NCI-H1048 (cell line): Measurements from ENCODE around the gene CLNK.

ENCODE experiments used
- DNase-seq: peaks from one replicate; lab custom pipeline; 2025; lab: John Stamatoyannopoulos, UW

The CLNK gene

GRCh38 chr4:10456260-10456594 is 228.3 kb downstream of the CLNK start:
- no peak for DNase-seq

- DNase-seq: no peak
These were observed 229.4 kb downstream of the CLNK start for GRCh38 chr4:10455133-10455532.

GRCh38 chr4:10454726-10455125 is 229.8 kb downstream of the CLNK start:
- no peak for DNase-seq

GRCh38 chr4:10454121-10454520 is 230.4 kb downstream of the CLNK start:
- DNase-seq: no peak

GRCh38 chr4:10448991-10449390 is 235.6 kb downstream of the CLNK start:
- DNase-seq: no peak

- DNase-seq: no peak
These were observed 241.6 kb downstream of the CLNK start for GRCh38 chr4:10442976-10443375.

- DNase-seq: no peak
These were observed 243.1 kb downstream of the CLNK start for GRCh38 chr4:10441512-10441911.

- no peak for DNase-seq
These were observed 245.6 kb downstream of the CLNK start for GRCh38 chr4:10438924-10439323.

- no peak for DNase-seq
These were observed 246.8 kb downstream of the CLNK start for GRCh38 chr4:10437735-10438134.
